CD14-positive monocyte (primary cell): ENCODE measurements around the gene TPK1. TPM values are rescaled to one million over a fixed set of nuclear protein-coding genes. Genes with fewer than 3 reads are reported as not detected.

Experiments used
- DNase-seq, 3 donors: peaks; one replicate each; pipeline ENCODE4 v3.0.0-alpha.2; 2011 to 2022
- H2AFZ ChIP-seq: 2 replicates; pipeline ENCODE4 v1.6.0; 2012; ENCODE audit warnings: mild to moderate bottlenecking, low read depth, low read length, inconsistent platforms; ENCODE audit not compliant: insufficient read depth, poor library complexity, severe bottlenecking
- H3K27ac ChIP-seq, 2 donors: 1 replicate in 1 of 2; 2 replicates in 1 of 2; pipeline ENCODE4 v1.5.1; 2012 to 2013; ENCODE audit warnings: low read length in 2 of 2, control low read depth in 1 of 2, inconsistent platforms in 1 of 2, low read depth in 1 of 2, mild to moderate bottlenecking in 1 of 2
- H3K27me3 ChIP-seq, 2 donors: one replicate each; pipeline versions ENCODE4 v1.6.0 to v1.6.1; 2011 to 2013; ENCODE audit warnings: low read length in 2 of 2; ENCODE audit not compliant: control insufficient read depth in 2 of 2, insufficient read depth in 2 of 2
- H3K36me3 ChIP-seq, 2 donors: replicated peaks in 1 of 2; 1 replicate in 1 of 2; 2 replicates in 1 of 2; pipeline versions ENCODE4 v1.5.1 to v1.6.1; 2012 to 2013; ENCODE audit warnings: low read length in 2 of 2, control low read depth in 1 of 2, inconsistent platforms in 1 of 2, mild to moderate bottlenecking in 1 of 2; ENCODE audit not compliant: insufficient read depth in 2 of 2, control insufficient read depth in 1 of 2
- H3K4me1 ChIP-seq, 2 donors: 1 replicate in 1 of 2; 2 replicates in 1 of 2; pipeline versions ENCODE4 v1.5.1 to v1.6.1; 2012 to 2013; ENCODE audit warnings: low read length in 2 of 2, control low read depth in 1 of 2, inconsistent platforms in 1 of 2, mild to moderate bottlenecking in 1 of 2, moderate library complexity in 1 of 2; ENCODE audit not compliant: insufficient read depth in 2 of 2, control insufficient read depth in 1 of 2
- H3K4me2 ChIP-seq: replicated peaks from 2 replicates; pipeline ENCODE3; 2012; ENCODE audit warnings: low read length, moderate library complexity, mild to moderate bottlenecking; ENCODE audit not compliant: poor library complexity, severe bottlenecking; ENCODE audit errors: extremely low read depth
- H3K4me3 ChIP-seq, 3 experiments: fragments of 200-600 bp in 1 of 3; sonication (generic) in 1 of 3; replicated peaks in 1 of 3; 1 replicate in 2 of 3; 2 replicates in 1 of 3; pipeline ENCODE4 v1.5.1; 2011 to 2013; ENCODE audit warnings: low read length in 3 of 3, mild to moderate bottlenecking in 3 of 3, control low read depth in 2 of 3, low read depth in 2 of 3, inconsistent platforms in 1 of 3, moderate library complexity in 1 of 3
- H3K79me2 ChIP-seq: 2 replicates; pipeline ENCODE4 v1.6.0; 2012; ENCODE audit warnings: mild to moderate bottlenecking, control low read depth, inconsistent platforms, low read length, moderate library complexity; ENCODE audit not compliant: insufficient read depth
- H3K9ac ChIP-seq: 2 replicates; pipeline ENCODE4 v1.6.0; 2017; ENCODE audit warnings: low read length, mild to moderate bottlenecking; ENCODE audit not compliant: insufficient read depth, poor library complexity, severe bottlenecking
- H3K9me3 ChIP-seq, 2 donors: replicated peaks in 1 of 2; 1 replicate in 1 of 2; 2 replicates in 1 of 2; pipeline versions ENCODE4 v1.5.1 to v1.6.1; 2012 to 2013; ENCODE audit warnings: low read length in 2 of 2, control low read depth in 1 of 2; ENCODE audit not compliant: control insufficient read depth in 1 of 2, insufficient read depth in 1 of 2
- H4K20me1 ChIP-seq: 2 replicates; pipeline ENCODE4 v1.6.0; 2012; ENCODE audit warnings: mild to moderate bottlenecking, low read length, control low read depth, moderate library complexity; ENCODE audit not compliant: insufficient read depth
- H3K27ac Mint-ChIP-seq, 7 donors: one replicate each; pipeline ENCODE4 v1.8.0; 2020; ENCODE audit warnings: mild to moderate bottlenecking in 7 of 7, mixed read lengths in 7 of 7, moderate library complexity in 6 of 7, inconsistent platforms in 2 of 7
- H3K27me3 Mint-ChIP-seq, 3 donors: one replicate each; pipeline ENCODE4 v1.8.0; 2021 to 2022; ENCODE audit warnings: low read depth in 3 of 3, mild to moderate bottlenecking in 3 of 3, mixed read lengths in 3 of 3, moderate library complexity in 3 of 3, inconsistent platforms in 1 of 3
- H3K36me3 Mint-ChIP-seq, 2 donors: one replicate each; pipeline ENCODE4 v1.8.0; 2020; ENCODE audit warnings: mixed read lengths in 2 of 2, inconsistent platforms in 1 of 2, mild to moderate bottlenecking in 1 of 2
- H3K4me1 Mint-ChIP-seq: one replicate; pipeline ENCODE4 v1.8.0; 2020; ENCODE audit warnings: mild to moderate bottlenecking, mixed read lengths
- H3K4me3 Mint-ChIP-seq, 2 donors: one replicate each; pipeline ENCODE4 v1.8.0; 2020; ENCODE audit warnings: mild to moderate bottlenecking in 2 of 2, mixed read lengths in 2 of 2, moderate library complexity in 1 of 2
- H3K9me3 Mint-ChIP-seq, 7 donors: one replicate each; pipeline ENCODE4 v1.8.0; 2020 to 2022; ENCODE audit warnings: mixed read lengths in 7 of 7, mild to moderate bottlenecking in 6 of 7, moderate library complexity in 6 of 7, inconsistent platforms in 2 of 7
- CTCF ChIP-seq: fragments of 200-600 bp; IDR thresholded peaks from one replicate; pipeline ENCODE4 v1.8.0; 2022; ENCODE audit warnings: antibody characterized with exemption, mild to moderate bottlenecking
- WGBS: methylation state at CpG from one replicate; pipeline ENCODE4 v1.1.5; 2013; ENCODE audit warnings: missing lambda C conversion rate; ENCODE audit not compliant: insufficient coverage; 5-methylcytosine and 5-hydroxymethylcytosine counted together
- intact Hi-C, 2 donors: fragments of 100-400 bp; cut with micrococcal nuclease; formaldehyde crosslinking; loops; one replicate each; pipeline versions ENCODE4 v1.15.0 to v1.15.1; 2023
- polyA plus RNA-seq, 3 donors: library from polyadenylated mRNA; depleted of rRNA in 1 of 3; unstranded in 2 of 3; stranded (reverse) in 1 of 3; fragments of 300-500 nt in 2 of 3; fragments of >200 nt in 1 of 3; fragmentation: Illumina TruSeq in 2 of 3; gene quantifications; 1 replicate in 2 of 3; 2 replicates in 1 of 3; pipeline ENCODE4 v1.2.3, GENCODE V29; 2012 to 2021

Gene TPK1
- polyA plus RNA-seq, 3 donors, result 18.9 to 33.8 (median 33.1) TPM

GRCh38 chr7:144500225-144500624 lies 335.6 kb downstream of the TPK1 start:
- intact Hi-C loops, result no loop called here
- no peak overlapping the region for H3K4me3 Mint-ChIP-seq
- Histone ChIP-seq H2AFZ (no peak overlapping the region), H3K4me3 (no peak overlapping the region), H3K4me1 (no peaks in the 10 kb centered on the region), H3K27me3 (no peaks in the 10 kb centered on the region), H3K27ac (no peak overlapping the region), H3K79me2 (no peaks in the 10 kb centered on the region), H3K36me3 (no peaks in the 10 kb centered on the region), H3K9ac (no peak overlapping the region), H4K20me1 (no peaks in the 10 kb centered on the region), H3K4me2 (no peak overlapping the region), H3K9me3 (peaks cover 0 to 1% of the 10 kb centered on the region in 2 donors)
- H3K27ac Mint-ChIP-seq, result no peak overlapping the region
- no peaks in the 10 kb centered on the region for H3K36me3 Mint-ChIP-seq
- no peak for TF ChIP-seq CTCF
- no peaks in the 10 kb centered on the region for H3K4me1 Mint-ChIP-seq
- WGBS, result 100% methylated on average over 2 of the region's 5 CpGs
- no peak for DNase-seq
- peaks cover 0 to 2% (median 0%) of the 10 kb centered on the region in 7 donors for H3K9me3 Mint-ChIP-seq
- peaks cover 0 to 1% (median 0%) of the 10 kb centered on the region in 3 donors for H3K27me3 Mint-ChIP-seq

- Histone ChIP-seq H3K9ac (no peak overlapping the region), H3K27me3 (no peaks in the 10 kb centered on the region), H3K4me3 (no peak overlapping the region), H3K4me1 (no peaks in the 10 kb centered on the region), H2AFZ (no peak overlapping the region), H3K79me2 (no peaks in the 10 kb centered on the region), H4K20me1 (no peaks in the 10 kb centered on the region), H3K4me2 (no peak overlapping the region), H3K36me3 (no peaks in the 10 kb centered on the region), H3K27ac (no peak overlapping the region), H3K9me3 (peaks cover 0 to 3% of the 10 kb centered on the region in 2 donors)
- DNase-seq, result no peak
- TF ChIP-seq CTCF, result no peak
- Mint-ChIP-seq H3K27ac (no peak overlapping the region), H3K9me3 (peaks cover 0 to 7% (median 1%) of the 10 kb centered on the region in 7 donors), H3K27me3 (peaks cover 0 to 3% (median 0%) of the 10 kb centered on the region in 3 donors), H3K4me3 (no peak overlapping the region), H3K4me1 (no peaks in the 10 kb centered on the region), H3K36me3 (no peaks in the 10 kb centered on the region)
- intact Hi-C loops, result no loop called here
- no CpG with 5 or more reads among the region's 1 CpG for WGBS
Measured at GRCh38 chr7:144497282-144497681, 338.6 kb downstream of the TPK1 start.
